GM18951 (cell line): ENCODE data around the gene MED22.

ENCODE experiments used
- POLR2A ChIP-seq: IDR thresholded peaks from 4 replicates; pipeline ENCODE4 v1.6.1; 2011; ENCODE audit warnings: mild to moderate bottlenecking; ENCODE audit not compliant: insufficient read length, insufficient read depth; ENCODE audit errors: extremely low read depth
- in situ Hi-C: fragments of 300-500 bp; cut with MboI; formaldehyde crosslinking; loops from one replicate; pipeline ENCODE4 v1.12.0; 2022; ENCODE audit warnings: low sequenced_read_pairs, mixed read lengths, inconsistent platforms; ENCODE audit not compliant: unreplicated experiment

MED22 gene

GRCh38 chr9:133355881-133356357 lies 8.0 kb upstream of the MED22 start:
- in situ Hi-C loops = no loop called here
- TF ChIP-seq POLR2A = no peak

GRCh38 chr9:133354766-133355165 lies 6.8 kb upstream of the MED22 start:
- in situ Hi-C loops = no loop called here
- no peak for TF ChIP-seq POLR2A

GRCh38 chr9:133353548-133353947 lies 5.6 kb upstream of the MED22 start:
- in situ Hi-C loops = no loop called here
- TF ChIP-seq POLR2A = peak; percentile 33

GRCh38 chr9:133352635-133353340 lies 4.9 kb upstream of the MED22 start:
- in situ Hi-C loops = no loop called here
- TF ChIP-seq POLR2A = peak; percentile 44

- in situ Hi-C loops = no loop called here
- peak; percentile 33 for TF ChIP-seq POLR2A
Measured at GRCh38 chr9:133351908-133352634, 4.1 kb upstream of the MED22 start.

- in situ Hi-C loops = no loop called here
- TF ChIP-seq POLR2A = no peak
Measured at GRCh38 chr9:133351526-133351907, 3.6 kb upstream of the MED22 start.

GRCh38 chr9:133349965-133350616 lies 2.2 kb upstream of the MED22 start:
- in situ Hi-C loops = no loop called here
- peak; percentile 11 for TF ChIP-seq POLR2A

- TF ChIP-seq POLR2A = no peak
- in situ Hi-C loops = no loop called here
Measured at GRCh38 chr9:133348718-133349573, 1.0 kb upstream of the MED22 start.

- in situ Hi-C loops = no loop called here
- TF ChIP-seq POLR2A = no peak
Measured at GRCh38 chr9:133347515-133347984, 381 bp downstream of the MED22 start.

- in situ Hi-C loops = no loop called here
- no peak for TF ChIP-seq POLR2A
Measured at GRCh38 chr9:133346021-133346785, 1.7 kb downstream of the MED22 start.

GRCh38 chr9:133345596-133345995 lies 2.3 kb downstream of the MED22 start:
- in situ Hi-C loops = no loop called here
- TF ChIP-seq POLR2A = no peak

- in situ Hi-C loops = no loop called here
- no peak for TF ChIP-seq POLR2A
Measured at GRCh38 chr9:133344979-133345378, 3.0 kb downstream of the MED22 start.
